ENCODE measurements around the gene GPBP1L1. TPM values are rescaled to one million over a fixed set of nuclear protein-coding genes. Genes with fewer than 3 reads are reported as not detected.
A peak's percentile ranks its signal among the peaks of the same experiment; 100 is the strongest.

Gene GPBP1L1
- total RNA-seq, 1 experiment from 2014 or later: 110 TPM

GRCh38 chr1:45620588-45621500 lies 65.5 kb downstream of the GPBP1L1 start:
- Histone ChIP-seq H3K9me2 (ENCODE audit: insufficient read depth) (no peaks in the 10 kb centered on the region), H3K79me2 (ENCODE audit: insufficient read depth, low read length) (no peaks in the 10 kb centered on the region), H3K36me3 (ENCODE audit: control insufficient read depth in 1 of 2, insufficient read depth in 2 of 2, low read length in 2 of 2) (peaks cover 23 to 30% of the 10 kb centered on the region in 2 experiments; a peak in 3 of 4 replicates), H3K9me3 (ENCODE audit: control insufficient read depth in 1 of 2, insufficient read depth in 1 of 2, low read depth in 1 of 2, low read length in 2 of 2) (no peaks in the 10 kb centered on the region), H3K27me3 (ENCODE audit: insufficient read depth, low read length) (no peaks in the 10 kb centered on the region), H4K20me1 (ENCODE audit: insufficient read depth) (peaks cover 5% of the 10 kb centered on the region; the same call in 1 of the 2 replicates), H3K4me2 (ENCODE audit: low read length) (no peak overlapping the region), H2AFZ (ENCODE audit: low read depth, low read length, poor library complexity, severe bottlenecking) (no peak overlapping the region), H3K4me1 (ENCODE audit: control insufficient read depth in 1 of 2, insufficient read depth in 2 of 2, low read length in 2 of 2) (no peaks in the 10 kb centered on the region), H3K9ac (ENCODE audit: low read length) (no peak overlapping the region), H3K4me3 (replicated peaks in 1 of 2; ENCODE audit: low read depth in 1 of 2, low read length in 2 of 2) (no peak overlapping the region), H3K27ac (ENCODE audit: low read depth, low read length) (no peak overlapping the region; the same call in 1 of the 2 replicates)
- DNase-seq (ENCODE audit: low read depth, low spot score) (no peak), ATAC-seq (peak; percentile 3; the same call in 1 of the 2 replicates)
- ChIA-PET RAD21 (ENCODE audit: low non-redundant PET in 1 of 2, low total read pairs in 2 of 2, uncharacterized antibody in 2 of 2, unreplicated experiment in 2 of 2) (no interaction called here), POLR2A (no interaction called here), CTCF (no interaction called here)
- intact Hi-C loops (cut with micrococcal nuclease): no loop called here
- no peak for TF ChIP-seq CBX3 (IDR thresholded peaks at IDR 0.05; ENCODE audit: low read depth)
- no TSS peak for BruUV-seq (replicated peaks)

- ATAC-seq (no peak), DNase-seq (ENCODE audit: low read depth, low spot score) (no peak)
- ChIA-PET POLR2A (no interaction called here), CTCF (no interaction called here), RAD21 (ENCODE audit: low non-redundant PET in 1 of 2, low total read pairs in 2 of 2, uncharacterized antibody in 2 of 2, unreplicated experiment in 2 of 2) (no interaction called here)
- Histone ChIP-seq H3K4me1 (ENCODE audit: control insufficient read depth in 1 of 2, insufficient read depth in 2 of 2, low read length in 2 of 2) (no peaks in the 10 kb centered on the region), H4K20me1 (ENCODE audit: insufficient read depth) (peaks cover 5% of the 10 kb centered on the region; the same call in 1 of the 2 replicates), H3K27me3 (ENCODE audit: insufficient read depth, low read length) (no peaks in the 10 kb centered on the region), H3K27ac (ENCODE audit: low read depth, low read length) (0 out of 2 replicates have a peak overlapping the region, but pooled peaks have one; percentile 22), H3K4me2 (ENCODE audit: low read length) (no peak overlapping the region), H3K36me3 (ENCODE audit: control insufficient read depth in 1 of 2, insufficient read depth in 2 of 2, low read length in 2 of 2) (peaks cover 25 to 38% of the 10 kb centered on the region in 2 experiments; a peak in 3 of 4 replicates), H3K4me3 (replicated peaks in 1 of 2; ENCODE audit: low read depth in 1 of 2, low read length in 2 of 2) (no peak overlapping the region), H3K9ac (ENCODE audit: low read length) (no peak overlapping the region), H3K79me2 (ENCODE audit: insufficient read depth, low read length) (no peaks in the 10 kb centered on the region), H3K9me2 (ENCODE audit: insufficient read depth) (no peaks in the 10 kb centered on the region), H2AFZ (ENCODE audit: low read depth, low read length, poor library complexity, severe bottlenecking) (no peak overlapping the region), H3K9me3 (ENCODE audit: control insufficient read depth in 1 of 2, insufficient read depth in 1 of 2, low read depth in 1 of 2, low read length in 2 of 2) (no peaks in the 10 kb centered on the region)
- no TSS peak for BruUV-seq (replicated peaks)
- intact Hi-C loops (cut with micrococcal nuclease): no loop called here
- TF ChIP-seq MAX (IDR thresholded peaks at IDR 0.05): no peak
- TF ChIP-seq ZNF274 (IDR thresholded peaks at IDR 0.05; ENCODE audit: low read depth, low read length): no peak
- no peak for TF ChIP-seq CEBPB (IDR thresholded peaks at IDR 0.05; ENCODE audit: low read depth)
- TF ChIP-seq EZH2phosphoT487 (IDR thresholded peaks at IDR 0.05; ENCODE audit: borderline replicate concordance): no peak
- no peak; the same call in 1 of the 2 replicates for TF ChIP-seq POLR2AphosphoS5 (IDR thresholded peaks at IDR 0.05; ENCODE audit: low read depth, low read length)
- TF ChIP-seq CTCF (IDR thresholded peaks at IDR 0.05 in 2 of 3, conservative IDR thresholded peaks at IDR 0.05 in 1 of 3; ENCODE audit: borderline replicate concordance in 1 of 3, insufficient read depth in 1 of 3, low read depth in 2 of 3, low read length in 2 of 3): no peak
- no peak for TF ChIP-seq REST (IDR thresholded peaks at IDR 0.05; ENCODE audit: low read depth)
- no peak for TF ChIP-seq ELF1 (IDR thresholded peaks at IDR 0.05; ENCODE audit: borderline replicate concordance, low read depth)
- TF ChIP-seq CBX3 (IDR thresholded peaks at IDR 0.05; ENCODE audit: low read depth): no peak
- no peak for TF ChIP-seq POLR2A (IDR thresholded peaks at IDR 0.05; ENCODE audit: borderline replicate concordance, extremely low read depth, insufficient read depth, insufficient read length)
- no peak for TF ChIP-seq RAD21 (IDR thresholded peaks at IDR 0.05; ENCODE audit: low read depth)
Measured at GRCh38 chr1:45619149-45619921, 67.0 kb downstream of the GPBP1L1 start.

Data from HCT116 (cell line).